AG10803 (cell line): Measurements from ENCODE around the gene PIRT.

Source experiments
- DNase-seq: peaks from one replicate; pipeline ENCODE4 v3.0.0; 2010; ENCODE audit warnings: low read depth
- H3K4me3 ChIP-seq: 2 replicates; pipeline ENCODE4 v1.5.1; 2011; ENCODE audit warnings: mild to moderate bottlenecking, low read length, control low read depth
- TF ChIP-seq, protein P1 (sequence below): conservative IDR thresholded peaks from 2 replicates; pipeline ENCODE4 v1.5.1; 2011; ENCODE audit warnings: mild to moderate bottlenecking, low read length, control low read depth, inconsistent platforms

PIRT gene

DNA sequence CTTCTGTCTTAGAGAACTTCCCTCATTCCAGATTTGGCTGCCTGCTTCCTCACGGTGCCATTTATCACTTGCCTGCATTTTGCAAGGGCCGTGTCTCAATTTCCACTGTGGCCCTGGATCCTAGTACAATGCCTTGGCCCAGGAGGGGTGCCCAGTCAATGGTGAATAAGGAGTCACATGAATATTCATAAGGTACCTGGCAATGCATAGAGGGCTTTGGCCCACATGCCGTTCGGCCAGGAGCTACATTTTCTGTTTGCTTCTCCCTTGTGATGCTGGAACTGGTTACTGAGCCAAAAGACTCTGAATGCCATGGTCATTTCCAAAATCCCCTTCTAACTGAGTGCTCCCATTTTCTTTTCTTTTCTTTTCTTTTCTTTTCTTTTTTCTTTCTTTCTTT lies 4.8 kb upstream of the PIRT start:
- TF ChIP-seq, protein P1, sequence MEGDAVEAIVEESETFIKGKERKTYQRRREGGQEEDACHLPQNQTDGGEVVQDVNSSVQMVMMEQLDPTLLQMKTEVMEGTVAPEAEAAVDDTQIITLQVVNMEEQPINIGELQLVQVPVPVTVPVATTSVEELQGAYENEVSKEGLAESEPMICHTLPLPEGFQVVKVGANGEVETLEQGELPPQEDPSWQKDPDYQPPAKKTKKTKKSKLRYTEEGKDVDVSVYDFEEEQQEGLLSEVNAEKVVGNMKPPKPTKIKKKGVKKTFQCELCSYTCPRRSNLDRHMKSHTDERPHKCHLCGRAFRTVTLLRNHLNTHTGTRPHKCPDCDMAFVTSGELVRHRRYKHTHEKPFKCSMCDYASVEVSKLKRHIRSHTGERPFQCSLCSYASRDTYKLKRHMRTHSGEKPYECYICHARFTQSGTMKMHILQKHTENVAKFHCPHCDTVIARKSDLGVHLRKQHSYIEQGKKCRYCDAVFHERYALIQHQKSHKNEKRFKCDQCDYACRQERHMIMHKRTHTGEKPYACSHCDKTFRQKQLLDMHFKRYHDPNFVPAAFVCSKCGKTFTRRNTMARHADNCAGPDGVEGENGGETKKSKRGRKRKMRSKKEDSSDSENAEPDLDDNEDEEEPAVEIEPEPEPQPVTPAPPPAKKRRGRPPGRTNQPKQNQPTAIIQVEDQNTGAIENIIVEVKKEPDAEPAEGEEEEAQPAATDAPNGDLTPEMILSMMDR = no peak
- no peak for DNase-seq
- no peak overlapping the region for H3K4me3 ChIP-seq

DNA sequence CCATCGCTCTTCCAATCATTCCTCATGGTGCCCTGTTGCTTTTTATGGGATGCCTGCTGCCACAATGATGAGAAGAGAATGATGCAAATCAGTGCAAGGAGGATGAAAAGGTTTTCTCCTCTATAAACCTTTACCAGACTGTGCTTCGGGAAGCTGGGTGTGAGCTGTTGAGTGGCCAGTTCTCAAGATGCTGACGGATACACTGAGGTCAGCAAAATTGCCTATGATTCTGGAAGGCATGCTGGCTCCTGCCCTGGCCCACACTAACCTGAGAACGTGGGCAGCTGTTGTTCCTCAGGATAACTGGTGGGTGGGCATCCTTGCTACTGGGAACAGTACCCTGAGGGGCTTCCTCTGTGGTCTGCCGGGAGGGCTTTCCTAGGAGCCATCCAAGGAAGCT lies 795 bp upstream of the PIRT start:
- TF ChIP-seq, protein P1 = no peak
- no peak overlapping the region for H3K4me3 ChIP-seq
- no peak for DNase-seq

DNA sequence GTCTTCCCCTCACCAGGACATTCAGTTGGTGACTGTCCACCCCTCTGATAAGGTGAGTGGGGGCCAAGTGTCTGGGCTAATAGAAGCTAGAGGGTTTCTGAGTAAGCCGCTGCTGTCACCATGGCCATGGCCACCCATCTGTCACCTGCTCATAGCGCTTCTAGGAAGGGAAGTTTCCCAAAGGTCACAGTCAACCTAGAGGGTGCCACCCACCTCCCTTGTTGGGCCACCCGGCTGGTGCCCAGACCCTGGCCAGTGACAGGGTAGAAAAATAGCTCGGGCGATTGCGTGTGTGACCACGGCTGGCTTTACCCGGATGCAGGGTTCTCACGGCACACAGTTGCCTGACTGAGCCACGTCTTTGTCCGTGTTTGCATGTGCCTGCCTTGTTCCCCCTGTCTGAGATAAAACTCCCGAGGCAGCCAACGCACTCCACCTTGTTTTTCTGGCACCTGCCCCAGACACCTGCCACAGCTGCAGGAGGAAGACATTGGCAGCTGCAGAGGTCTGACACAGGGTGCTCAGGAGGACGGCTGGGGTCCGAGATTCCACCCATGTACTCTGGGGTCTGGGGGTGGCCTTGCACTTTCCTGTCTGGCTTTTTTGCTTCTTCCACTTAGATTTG lies 809 bp downstream of the PIRT start:
- TF ChIP-seq, protein P1 = no peak
- DNase-seq = no peak
- no peak overlapping the region for H3K4me3 ChIP-seq

DNA sequence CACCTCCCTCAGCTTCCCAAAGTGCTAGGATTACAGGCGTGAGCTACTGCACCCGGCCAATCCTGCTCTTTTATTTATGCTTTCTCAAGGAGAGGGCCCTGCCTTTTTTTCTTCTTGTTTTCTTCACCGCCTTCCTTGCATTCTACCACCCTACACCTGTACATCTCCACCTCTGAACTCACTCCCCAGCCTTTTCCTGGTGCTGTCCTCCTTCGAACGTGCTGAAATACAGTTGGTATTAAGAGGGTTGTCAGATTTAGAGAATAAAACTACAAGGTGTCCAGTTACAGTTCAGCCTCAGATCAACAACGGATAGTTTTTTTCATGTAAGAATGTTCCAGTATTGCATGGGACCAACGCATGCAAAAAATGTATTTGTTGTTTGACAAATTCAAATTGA lies 1.7 kb downstream of the PIRT start:
- TF ChIP-seq, protein P1 = no peak
- no peak for DNase-seq
- no peak overlapping the region for H3K4me3 ChIP-seq

DNA sequence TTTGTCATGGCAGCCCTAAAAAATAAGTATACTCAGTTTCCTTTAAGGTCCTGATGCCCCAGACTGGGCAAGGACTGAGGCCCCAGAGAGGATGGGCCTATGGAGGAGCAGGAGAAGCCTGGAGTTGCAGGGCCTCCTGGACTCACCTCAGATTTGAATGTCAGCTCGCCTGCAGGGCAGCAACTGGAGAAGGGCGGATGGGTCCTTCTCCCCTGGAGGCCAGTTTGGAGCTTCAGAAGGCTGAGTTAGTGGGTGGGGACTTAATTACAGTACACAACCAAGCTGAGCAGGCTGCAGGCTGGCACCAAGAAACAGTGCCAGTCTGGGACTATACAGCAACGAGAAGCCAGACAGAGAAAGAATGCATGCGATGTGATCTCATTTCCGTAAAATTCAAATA lies 6.2 kb downstream of the PIRT start:
- no peak overlapping the region for H3K4me3 ChIP-seq
- TF ChIP-seq, protein P1 = no peak
- DNase-seq = no peak

DNA sequence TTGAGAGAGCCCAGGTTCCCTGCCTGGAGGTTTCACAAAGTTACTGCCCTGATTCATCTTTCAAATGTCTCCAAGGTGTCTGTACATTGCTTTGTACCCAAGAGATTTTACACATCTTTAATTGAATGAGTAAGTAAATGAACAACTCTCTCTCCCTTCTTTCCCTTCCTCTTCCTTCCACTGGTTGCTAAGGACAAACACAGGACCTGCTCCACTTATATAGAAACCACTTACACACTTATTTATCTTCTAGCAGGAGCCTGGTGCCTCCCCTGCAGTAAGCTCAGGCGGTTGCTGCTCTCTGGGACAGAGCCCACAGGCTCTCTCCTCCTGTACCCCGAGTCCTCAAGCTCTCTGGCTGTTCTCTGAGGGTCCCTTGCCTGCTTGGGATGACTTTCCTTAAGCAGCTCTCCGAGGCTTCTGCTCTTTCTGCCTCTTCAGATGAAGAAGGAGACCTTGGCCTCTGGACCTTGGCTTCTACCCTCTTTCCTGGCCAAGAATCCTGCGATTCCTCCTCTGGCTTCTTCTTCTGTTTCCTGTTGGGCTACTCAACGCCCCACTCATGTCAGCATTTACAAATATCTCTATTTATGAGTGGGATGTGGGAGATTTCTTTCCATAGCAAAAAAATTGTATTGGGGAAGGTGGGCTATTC lies 9.9 kb downstream of the PIRT start:
- no peak overlapping the region for H3K4me3 ChIP-seq
- TF ChIP-seq, protein P1 = no peak
- no peak for DNase-seq

DNA sequence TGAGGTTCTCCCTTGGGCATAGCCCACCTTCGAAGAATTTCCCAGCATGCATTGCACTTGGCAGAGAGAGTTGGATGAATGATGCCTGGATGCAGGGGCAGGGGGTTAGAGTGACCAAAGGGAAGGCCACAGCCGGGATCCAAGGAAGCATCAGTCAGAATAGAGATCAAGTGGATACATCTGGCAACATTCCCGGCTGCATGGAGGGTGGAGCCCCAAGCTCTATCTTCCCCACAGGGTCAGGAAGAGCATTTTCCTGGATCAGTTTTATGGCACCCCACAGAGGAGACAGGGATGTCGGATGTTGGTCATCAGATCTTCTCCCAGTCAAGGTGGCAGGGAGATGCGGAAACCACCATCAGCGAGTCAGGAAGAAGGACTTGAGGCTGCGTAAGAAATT lies 13.0 kb downstream of the PIRT start:
- TF ChIP-seq, protein P1 = no peak

More for the DNA sequence above, 13.0 kb downstream of the PIRT start:
- no peak overlapping the region for H3K4me3 ChIP-seq
- DNase-seq = no peak
